Hematopoietic multipotent progenitor cell treated with erythropoietin and hydrocortisone succinate and interleukin-3 and kit ligand, for 6 days (in vitro differentiated cells): Measurements from ENCODE around the gene SLC20A1.
A peak's percentile ranks its signal among the peaks of the same experiment; 100 is the strongest.
"Not testable (repeated sequence)": the region's sequence is repeated elsewhere in the genome, so short reads cannot be mapped to it uniquely, and the experiment has no call there.

Experiments
- DNase-seq: peaks from one replicate; pipeline ENCODE4 v3.0.0-alpha.2; 2015

The SLC20A1 gene

DNA sequence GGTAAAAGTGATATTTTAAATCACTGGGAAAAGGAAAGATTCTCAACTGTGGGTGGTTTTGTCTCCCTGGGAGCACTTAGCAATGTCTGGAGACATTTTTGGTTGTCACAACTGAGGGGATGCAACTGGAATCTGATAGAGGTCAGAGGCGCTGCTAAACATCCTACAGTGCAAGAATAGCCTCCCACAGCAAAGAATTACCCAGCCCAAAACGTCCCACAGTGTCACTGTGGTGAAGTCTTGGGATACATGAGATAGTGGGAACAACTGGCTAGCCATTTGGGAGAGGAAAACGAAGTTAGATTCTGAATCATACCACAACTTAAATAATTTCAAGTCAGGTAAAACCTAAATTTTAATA is 38.7 kb downstream of the SLC20A1 start:
- no peak for DNase-seq

DNA sequence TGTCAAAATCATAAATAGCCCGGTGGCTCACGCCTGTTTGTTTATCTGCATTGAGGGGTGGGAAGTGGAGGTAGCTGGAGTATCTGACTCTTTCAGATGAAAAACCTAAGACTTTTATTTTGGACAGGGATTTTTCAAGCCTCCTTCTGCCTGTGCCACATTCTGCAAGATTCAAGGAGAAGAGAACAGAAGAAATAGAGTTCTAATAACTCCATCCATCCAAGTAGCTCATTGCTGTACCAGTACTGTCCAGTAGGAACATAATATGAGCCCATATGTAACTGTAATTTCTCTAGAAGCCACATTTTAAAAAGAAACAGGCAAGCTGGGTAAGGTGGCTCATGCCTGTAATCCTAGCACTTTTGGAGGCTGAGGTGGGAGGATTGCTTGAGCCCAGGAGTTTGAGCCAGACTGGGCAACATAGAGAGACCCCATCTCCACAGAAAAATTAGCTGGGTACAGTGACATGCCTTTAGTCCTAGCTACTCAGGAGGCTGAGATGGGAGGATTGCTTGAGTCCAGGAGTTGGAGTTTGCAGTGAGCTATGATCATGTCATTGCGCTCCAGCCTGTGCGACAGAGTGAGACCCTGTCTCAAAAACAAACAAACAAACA is 39.6 kb downstream of the SLC20A1 start:
- peak; percentile 76 for DNase-seq

DNA sequence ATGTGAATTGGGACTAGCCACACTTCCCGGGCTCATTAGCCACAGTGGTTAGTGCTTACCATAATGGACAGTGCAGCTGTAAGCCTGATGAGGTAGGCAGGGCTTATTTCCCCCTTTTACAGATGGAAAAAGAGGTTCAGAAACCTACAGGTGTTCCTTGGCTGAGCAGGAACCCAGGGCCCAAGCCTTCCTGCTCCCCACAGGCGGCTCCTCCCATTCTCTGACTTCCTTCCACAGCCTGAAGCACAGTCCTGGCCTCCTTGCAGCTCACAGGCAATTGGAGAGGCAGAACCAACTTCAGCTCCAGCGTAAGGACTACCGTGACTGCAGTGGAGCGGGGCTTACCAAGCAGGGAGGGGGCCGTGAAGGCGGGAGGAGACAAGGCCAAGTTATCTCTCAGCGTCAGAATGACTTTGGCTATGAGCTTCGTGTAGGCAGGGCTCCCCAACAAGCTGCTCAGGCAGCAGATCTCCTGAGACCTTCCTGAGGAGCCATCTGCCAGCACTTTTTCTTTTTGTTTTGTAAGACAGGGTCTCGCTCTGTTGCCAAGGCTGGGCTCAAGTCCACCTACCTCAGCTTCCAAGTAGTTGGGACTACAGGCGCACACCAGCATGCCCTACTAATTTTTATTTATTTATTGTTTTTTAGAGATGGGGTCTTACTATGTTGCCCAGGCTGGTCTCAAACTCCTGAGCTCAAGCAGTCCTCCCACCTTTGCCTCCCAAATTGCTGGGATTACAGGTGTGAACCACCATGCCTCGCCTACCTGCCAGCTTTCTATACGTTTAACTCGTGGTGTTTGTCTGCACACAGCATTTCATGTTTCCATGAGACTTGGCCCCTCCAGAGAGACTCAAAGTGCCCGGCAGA is 40.8 kb downstream of the SLC20A1 start:
- DNase-seq, result peak; percentile 95

DNA sequence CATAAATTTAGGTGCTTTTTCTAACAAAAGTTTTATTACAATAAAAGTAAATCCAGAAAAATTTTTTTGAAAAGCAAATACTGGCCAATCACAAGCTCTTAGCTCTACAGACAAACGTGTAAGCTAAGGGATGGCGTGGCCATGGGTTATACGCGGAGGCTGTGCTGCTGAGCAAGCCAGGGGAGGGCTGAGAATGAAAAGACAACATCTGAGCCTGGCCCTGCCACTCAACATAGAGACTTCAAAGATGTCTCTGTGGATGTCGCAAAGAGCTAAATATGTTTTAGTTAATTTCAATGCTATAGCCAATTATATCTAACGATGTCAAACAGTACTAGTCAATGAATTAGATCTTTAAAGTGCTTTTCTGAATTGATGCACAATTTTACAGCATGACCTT is 41.8 kb downstream of the SLC20A1 start:
- no peak for DNase-seq

DNA sequence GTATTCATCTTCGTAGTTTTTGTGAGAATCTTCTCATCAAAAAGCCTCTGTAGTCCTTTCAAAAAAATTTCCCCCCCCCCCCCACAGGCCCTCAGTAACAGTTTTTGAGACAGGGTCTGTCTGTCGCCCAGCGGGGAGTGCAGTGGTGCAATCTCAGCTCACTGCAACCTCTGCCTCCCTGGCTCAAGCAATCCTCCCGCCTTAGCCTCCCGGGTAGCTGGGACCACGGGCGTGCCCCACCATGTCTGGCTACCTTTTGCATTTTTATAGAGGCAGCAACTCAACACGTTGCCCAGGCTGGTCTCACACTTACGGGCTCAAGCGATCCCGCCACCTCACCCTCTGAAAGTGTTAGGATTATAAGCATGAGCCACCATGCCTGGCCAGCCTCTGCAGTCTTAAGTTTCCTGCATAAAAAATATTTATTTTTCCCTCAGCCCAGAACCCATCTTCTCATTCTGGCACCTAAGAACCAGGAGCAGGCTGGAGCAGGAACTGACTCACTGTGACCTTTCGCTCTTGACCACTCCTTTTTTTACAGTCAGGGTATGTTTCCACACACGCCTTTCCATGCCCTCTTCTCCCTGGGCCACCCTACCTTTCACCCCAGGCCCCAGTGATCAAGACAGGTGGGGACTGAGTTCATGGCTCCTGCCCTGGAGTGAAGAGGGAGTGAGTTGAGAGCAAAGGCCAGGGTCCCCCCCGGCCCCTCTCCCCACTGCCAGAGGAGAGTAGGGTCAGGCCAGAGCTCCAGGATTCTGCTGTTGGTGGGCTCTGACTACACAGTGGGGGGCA is 42.5 kb downstream of the SLC20A1 start:
- DNase-seq, result no peak

DNA sequence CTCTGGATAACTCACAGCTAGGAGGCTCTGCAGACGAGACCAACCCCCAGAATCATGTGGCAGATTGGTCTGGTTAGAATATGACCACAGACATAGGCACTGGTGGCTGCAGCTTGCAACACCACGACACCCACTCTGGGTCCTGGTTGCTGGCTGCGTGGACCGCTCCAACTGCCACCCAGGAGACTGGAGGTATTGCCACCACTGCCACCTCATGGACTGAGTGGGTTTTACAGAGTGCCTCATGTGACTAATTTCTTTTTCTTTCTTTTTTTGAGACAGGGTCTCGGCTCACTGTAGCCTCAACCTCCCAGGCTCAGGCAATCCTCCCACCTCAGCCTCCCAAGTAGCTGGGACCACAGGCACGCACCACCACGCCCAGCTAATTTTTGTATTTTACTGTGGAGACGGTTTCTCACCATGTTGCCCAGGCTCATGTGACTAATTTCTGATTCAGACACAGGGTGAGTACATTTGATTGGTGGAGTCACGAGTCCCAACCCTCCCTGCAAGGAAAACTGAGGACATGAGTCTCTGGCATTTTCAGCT is 45.2 kb downstream of the SLC20A1 start:
- peak; percentile 91 for DNase-seq

DNA sequence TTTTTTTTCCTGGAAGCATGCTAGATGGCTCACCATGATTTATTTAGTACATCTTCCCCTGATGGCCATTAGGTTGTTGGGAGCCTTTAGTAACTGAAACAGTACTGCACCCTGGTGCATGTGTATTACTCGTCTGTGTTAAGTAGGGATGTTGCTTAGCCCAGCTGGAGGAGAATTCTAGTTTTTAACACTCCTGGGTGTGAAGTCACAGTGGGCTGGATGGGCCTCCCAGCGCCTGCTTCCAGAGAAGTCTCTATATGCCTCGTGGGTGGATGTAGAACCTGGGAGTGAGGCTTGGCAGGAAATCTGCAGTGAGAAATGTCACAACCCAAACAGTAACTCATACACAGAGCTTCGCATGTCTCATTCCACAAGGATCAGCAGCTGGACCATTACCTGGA is 46.1 kb downstream of the SLC20A1 start:
- DNase-seq, result no peak

DNA sequence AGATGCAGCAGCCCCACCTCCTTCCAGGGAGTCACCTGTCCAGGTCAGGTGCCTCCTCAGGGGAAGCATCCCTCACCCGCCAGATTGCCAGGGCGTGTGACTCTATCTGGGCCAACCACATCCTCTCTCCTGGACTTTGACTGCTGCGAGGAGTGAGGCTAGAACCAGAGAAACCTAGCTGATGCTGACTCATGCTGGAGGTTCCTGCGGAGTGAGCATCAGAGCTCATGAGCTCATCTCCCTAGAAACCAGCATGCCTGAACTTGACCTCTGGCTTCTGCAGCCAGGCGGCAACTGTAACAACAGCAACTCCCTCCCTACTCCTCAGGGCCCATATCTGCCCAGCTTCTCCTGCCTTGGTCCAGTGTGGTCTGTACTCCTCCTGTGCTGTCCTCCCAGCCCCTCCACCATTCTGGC is 46.8 kb downstream of the SLC20A1 start:
- peak; percentile 91 for DNase-seq

DNA sequence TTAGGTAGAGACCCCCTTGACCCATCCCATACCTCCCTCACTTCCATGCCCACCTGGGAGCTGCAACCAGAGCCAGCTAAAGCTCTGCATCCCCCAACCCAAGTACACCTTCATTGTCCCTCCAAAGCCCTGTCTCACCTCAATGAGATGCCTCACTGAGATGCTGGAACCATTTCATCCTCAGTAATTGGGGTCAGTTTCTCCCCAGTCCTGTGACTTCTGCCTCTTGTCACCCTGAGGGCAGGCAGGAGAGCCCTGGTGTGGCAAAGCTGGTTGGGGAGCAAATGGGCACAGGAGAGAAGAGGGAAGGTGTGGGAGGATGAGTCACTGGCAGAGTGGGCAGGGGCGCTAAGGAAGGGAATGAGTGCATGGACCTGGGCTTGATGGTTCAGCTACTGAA is 47.2 kb downstream of the SLC20A1 start:
- DNase-seq, result no peak

DNA sequence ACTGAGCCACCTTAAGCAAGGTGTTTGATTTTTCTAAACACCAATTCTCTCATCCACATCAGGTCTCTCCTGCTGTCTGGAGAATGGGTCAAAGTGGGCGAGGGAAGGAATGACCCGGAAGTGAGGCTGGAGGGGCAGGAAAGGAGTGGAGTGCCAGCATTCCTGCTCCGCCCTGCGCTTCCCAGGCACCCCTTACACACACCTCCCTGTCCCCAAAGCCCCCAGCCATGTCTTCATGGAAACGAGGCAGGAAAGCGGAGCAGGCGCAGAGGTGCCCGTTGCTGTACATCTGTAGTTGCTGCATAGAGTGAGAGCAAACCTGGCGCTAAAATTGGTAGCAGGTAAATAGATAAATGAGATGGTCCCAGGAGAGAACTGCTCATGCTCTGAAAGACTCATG is 47.9 kb downstream of the SLC20A1 start:
- DNase-seq, result no peak

DNA sequence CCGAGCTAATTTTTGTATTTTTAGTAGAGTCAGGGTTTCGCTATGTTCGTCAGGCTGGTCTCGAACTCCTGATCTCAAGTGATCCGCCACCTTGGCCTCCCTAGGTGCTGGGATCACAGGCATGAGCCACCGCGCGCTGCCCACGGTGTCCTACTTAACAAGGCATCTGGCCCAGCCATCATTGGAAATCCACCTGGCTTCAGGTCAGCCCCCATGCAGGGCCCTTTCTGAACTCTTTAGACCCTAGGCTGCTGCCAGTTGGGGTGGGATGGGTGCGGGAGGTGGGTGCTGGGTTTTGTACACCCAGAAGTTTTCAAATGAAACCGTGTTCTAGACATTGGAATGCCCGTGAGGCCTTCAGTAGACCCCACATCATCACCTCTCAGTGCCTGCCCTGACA is 48.4 kb downstream of the SLC20A1 start:
- no peak for DNase-seq

DNA sequence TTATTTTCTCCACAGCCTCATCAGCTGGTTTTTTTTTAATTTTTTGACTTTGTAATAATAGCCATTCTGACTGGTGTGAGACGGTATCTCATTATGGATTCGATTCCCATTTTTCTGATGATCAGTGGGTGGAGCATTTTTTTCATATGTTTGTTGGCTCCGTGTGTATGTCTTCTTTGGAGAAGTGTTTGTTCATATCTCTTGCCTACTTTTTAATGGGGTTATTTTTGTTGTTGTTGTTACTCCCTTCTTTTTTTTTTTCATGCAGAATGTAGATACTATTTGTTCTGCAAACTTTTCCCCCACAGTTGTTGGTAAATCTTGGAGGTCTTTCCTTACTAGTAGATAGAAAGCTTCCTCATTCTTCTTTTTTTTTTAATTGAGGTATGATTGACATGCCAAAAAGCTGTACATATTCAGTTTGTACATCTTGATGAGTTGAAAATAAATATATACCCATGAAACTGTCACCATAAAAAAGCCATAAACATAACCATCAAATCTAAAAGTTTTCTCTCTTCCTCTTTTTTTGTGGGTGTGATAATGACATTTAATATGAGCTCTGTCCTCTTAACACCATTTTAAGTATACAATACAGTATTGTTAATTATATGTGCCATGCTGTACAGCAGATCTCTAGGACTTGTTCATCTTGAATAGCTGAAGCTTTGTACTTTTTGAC is 53.2 kb downstream of the SLC20A1 start:
- no peak for DNase-seq

DNA sequence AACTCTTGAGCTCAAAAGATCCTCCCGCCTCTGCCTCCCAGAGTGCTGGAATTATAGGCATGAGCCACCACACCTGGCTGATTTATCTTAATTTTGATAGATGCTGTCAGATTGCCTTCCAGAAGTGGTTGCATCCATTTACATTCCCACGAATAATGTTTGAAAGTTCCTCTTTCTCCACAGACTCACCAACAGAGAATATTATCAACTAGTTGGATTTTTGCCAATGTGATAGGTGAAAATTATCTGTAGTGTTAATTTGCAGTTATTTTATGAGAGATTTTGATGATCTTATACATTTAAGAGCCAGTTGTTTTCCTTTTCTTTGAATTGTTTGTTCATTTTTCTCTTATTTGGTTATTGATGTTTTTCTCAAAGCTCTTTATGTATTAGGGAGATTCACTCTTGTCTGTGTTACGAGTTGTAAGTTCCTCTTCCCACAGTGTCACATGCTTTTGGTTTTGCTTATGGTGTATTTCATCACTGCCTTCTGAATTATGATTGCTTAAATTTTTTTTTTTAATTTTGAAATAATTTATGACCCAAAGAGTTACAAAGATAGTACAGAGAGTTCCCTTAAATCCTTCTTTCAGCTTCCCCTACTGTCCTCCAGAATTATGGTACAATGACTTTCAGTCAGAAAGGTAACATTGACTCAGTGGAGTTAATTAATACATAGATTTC is 54.4 kb downstream of the SLC20A1 start:
- DNase-seq, result peak; percentile 76

DNA sequence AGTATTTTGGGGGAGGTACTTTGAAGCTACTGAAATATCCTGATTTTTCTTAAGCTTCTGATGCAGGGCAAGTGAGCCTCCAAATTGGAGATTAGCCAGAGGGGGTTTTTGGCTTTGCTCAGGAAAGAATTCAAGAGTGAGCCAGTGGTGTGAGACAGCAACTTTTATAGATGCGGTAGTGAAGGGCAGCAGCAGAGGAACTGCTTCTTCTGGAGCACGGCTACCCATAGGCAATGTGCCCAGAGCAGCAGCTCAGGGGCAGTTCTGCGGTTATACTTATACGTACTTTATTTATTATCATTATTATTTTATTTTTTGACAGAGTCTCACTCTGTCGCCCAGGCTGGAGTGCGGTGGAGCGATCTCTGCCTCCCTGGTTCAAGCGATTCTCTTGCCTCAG is 55.3 kb downstream of the SLC20A1 start:
- peak; percentile 69 for DNase-seq

DNA sequence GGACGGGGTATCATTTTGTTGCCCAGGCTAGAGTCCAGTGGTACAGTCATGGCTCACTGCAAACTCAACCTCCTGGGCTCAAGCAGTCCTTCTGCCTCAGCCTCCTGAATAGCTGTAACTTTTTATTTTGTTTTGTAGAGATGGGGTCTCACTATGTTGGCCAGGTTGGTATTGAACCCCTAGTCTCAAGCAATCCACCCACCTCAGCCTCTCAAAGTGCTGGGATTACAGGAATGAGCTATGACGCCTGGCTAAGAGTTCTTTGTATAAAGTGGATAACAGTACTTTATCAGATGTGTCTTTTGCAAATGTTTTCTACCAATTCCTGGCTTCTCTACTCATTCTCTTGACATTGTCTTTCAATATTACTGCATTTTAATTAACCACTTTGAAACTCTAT is 57.9 kb downstream of the SLC20A1 start:
- no peak for DNase-seq

DNA sequence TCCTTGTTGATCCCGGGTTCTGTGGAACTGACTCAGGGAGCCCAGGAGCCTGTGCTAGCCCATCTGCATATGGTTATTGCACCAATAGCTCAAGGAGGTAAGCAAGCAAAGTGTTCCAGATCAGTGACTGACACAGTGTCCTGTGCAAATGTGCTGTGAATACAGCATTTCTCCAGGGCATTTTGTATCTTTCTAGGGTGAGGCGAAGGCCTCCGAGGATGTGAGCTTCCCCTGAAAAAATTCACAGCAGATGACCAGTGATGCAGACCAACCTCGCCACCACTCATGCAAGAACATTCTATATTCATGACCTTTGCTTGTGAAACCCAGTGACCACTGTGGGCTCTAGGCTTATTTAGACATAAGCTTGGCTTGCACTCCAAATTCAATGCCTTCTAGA is 59.8 kb downstream of the SLC20A1 start:
- peak; percentile 38 for DNase-seq

DNA sequence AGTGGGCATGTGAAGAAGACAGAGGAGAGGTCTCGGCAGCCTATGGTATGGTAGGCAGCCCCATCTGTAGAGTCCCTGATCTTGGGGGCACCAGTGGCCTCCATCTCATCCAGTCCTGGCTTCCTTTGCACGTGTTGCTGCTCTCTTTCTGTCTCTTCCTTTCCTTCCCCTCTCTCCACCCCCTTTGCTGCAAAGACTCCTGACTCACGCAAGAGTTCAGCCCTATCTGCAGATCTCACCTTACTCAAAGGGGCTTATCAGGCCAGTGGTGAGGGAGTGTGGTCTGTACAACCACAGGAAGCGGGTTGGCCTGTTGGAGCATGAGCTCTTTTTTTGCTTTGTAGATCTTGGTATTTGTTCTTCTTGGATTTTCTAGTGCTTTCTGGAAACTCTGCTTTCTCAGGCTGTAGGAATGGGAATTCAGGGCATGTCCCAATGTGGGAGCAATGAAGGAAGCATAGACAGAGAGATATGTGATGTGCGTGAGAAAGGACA is 60.5 kb downstream of the SLC20A1 start:
- peak; percentile 99 for DNase-seq

DNA sequence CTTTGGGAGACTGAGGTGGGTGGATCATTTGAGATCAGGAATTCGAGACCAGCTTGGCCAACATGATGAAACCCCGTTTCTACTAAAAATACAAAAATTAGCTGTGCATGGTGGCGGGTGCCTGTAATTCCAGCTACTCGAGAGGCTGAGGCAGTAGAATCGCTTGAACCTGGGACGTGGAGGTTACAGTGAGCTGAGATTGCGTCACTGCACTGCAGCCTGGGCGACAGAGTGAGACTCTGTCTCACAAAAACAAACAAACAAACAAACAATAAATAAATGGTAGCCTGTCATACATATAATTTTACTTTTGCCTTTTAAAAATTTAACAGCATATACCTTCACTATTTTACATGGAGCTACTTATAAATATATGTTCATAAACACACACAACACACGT is 61.2 kb downstream of the SLC20A1 start:
- not testable (repeated sequence) for DNase-seq

DNA sequence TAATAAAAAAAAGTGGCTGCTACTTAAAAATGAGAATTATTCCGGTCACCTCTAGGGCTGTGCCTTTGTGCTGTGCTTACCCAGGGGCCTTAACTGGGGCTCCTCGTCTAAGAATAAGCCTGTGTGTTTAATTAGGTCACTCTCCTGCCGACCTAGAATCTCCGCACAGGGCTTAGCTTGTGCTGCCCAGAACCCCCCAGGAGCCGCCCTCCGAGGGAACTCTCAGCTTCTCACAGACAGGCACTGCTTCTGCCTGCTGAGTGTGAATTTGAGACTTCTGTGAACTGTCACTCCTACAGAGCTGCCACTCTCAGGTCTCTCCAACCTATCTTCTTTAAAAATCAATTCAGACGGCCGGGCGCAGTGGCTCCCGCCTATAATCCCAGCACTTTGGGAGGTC is 63.2 kb downstream of the SLC20A1 start:
- no peak for DNase-seq

DNA sequence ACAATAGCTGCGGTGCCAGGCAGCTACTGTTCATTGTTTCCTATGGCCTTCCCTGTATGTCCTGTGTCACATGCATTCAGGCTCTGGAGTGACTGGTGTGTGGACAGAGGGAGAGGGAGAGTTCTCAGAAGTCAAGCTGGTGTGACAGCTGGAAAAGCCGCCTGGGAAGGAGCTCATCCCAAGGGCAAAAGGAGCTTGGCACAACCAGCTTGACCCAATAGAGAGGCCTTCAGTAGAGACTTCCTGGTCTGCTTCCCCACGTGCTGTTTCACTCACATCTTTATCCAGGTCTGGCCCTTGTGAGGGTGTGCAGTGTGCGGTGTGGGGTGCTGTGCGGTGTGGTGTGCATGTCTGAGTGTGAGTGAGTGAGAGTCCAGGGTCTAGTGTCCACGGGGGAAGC is 64.0 kb downstream of the SLC20A1 start:
- no peak for DNase-seq

DNA sequence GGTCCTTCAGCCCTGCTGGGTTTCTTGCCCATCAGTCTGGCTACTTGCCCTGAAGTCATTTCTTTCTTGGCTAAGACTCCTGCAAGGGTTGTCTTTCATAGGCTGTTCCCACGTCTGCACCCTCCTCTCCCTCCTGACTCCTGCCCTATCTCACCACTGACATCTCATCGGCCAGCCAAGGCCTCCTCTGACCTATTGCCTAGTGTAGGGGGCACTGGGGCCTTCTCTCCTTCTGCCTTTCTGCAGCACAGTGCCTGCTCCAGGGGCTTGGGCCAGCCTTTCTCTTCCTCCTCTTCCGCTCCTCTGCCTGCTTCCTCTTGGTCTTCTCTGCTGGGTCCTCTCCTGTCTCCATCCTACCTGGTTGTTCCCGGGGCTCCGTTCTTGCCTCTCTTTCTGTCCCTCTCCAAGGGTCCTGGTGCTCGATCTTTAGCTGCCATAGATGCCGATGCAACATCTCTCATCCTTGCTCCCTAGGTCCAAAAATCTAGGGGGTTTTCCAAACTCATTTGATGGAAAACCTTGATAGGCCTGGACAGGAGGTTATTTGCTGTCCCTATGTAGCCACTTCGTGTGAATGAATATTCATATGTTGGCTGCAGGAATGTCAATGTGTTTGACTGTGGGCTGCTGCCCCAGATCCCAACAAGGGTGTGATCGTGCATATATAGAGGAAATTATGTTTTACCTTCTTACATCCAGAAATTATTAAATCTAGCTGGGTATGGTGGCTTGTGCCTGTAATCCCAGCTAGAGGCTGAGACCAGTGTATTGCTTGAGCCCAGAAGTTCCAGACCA is 65.4 kb downstream of the SLC20A1 start:
- no peak for DNase-seq
